ENCODE data around the gene ASIC3.

ASIC3 gene

DNA sequence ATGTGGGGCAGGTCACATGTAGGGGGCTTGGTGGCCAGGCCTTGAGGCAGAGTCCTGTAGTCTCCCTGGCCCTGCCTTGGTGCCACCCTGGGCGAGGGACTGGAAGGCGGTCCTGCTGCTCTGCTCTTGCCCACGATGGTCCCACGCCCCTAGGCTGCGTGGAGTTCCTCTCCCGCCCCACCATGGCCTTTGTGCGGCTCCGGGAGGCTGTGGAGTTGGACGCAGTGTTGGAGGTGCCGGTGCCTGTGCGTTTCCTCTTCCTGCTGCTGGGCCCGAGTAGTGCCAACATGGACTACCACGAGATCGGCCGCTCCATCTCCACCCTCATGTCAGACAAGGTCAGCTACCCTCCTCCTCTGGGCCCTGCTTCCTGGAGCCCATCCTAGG, 22.2 kb downstream of the ASIC3 start:
- DNase-seq (ENCODE audit: low read depth in 2 of 2), result no peak

DNA sequence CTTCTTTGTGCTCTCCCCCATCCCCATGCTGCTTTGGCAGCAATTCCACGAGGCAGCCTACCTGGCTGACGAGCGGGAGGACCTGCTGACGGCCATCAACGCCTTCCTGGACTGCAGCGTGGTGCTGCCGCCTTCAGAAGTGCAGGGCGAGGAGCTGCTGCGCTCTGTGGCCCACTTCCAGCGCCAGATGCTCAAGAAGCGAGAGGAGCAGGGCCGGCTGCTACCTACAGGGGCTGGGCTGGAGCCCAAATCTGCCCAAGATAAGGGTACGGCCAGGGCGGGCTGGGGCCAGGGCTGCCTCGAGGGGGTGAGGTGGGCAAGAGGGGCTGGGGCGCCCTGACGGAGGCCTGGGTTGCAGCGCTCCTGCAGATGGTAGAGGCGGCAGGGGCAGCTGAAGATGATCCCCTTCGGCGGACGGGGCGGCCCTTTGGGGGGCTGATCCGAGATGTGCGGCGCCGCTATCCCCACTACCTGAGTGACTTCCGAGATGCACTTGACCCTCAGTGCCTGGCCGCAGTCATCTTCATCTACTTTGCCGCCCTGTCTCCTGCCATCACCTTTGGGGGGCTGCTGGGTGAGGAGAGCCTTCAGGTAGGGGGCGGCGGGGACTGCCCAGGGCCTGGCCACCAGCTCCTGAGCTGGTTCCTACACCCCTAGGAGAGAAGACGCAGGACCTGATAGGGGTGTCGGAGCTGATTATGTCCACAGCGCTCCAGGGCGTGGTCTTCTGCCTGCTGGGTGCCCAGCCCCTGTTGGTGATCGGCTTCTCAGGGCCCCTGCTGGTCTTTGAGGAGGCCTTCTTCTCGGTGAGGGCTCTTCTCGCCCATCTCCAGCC, 22.9 kb downstream of the ASIC3 start:
- DNase-seq (ENCODE audit: low read depth in 2 of 2), result no peak

DNA sequence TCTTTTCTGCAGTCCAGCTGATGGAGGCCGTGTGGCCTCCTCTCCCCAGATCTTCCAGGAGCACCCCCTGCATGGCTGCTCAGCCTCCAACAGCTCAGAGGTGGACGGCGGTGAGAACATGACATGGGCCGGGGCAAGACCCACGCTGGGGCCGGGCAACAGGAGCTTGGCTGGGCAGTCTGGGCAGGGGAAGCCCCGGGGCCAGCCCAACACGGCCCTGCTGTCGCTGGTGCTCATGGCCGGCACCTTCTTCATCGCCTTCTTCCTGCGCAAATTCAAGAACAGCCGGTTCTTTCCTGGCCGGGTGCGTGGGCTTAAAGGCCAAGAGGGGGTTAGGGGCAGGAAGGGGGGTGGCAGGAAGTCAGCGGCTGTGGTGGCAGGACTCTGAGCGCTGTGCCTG, 25.7 kb downstream of the ASIC3 start:
- DNase-seq (ENCODE audit: low read depth in 2 of 2), result no peak

DNA sequence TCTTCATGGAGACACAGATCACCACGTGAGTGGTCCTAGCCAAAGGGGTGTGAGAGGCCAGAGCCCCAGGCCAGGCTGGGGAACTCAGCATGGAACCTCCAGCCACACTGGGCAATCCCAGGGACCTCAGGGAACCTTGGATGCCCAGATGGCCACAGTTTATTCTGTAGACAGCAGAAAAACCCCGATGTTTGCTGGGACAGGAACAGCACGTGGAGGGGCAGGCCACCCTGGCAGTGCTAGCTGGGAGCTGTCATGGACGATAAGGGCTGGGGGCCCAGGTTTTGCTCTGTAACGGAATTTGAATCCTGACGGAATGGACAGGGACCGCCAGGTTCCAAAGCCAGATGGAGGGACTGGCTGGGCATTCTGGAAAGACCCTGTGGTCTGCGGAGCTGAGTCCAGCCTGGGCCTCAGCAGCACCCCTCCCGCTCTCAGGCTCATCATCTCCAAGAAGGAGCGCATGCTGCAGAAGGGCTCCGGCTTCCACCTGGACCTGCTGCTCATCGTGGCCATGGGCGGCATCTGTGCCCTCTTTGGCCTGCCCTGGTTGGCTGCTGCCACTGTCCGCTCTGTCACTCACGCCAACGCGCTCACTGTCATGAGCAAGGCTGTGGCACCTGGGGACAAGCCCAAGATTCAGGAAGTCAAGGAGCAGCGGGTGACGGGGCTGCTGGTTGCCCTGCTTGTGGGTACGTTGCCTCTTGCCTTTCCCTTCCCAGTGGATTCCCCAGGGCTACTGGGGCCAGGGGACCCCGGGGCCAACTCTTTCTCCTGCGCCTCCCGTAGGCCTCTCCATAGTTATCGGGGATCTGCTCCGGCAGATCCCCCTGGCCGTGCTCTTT, 26.7 kb downstream of the ASIC3 start:
- DNase-seq (ENCODE audit: low read depth in 2 of 2), result no peak

DNA sequence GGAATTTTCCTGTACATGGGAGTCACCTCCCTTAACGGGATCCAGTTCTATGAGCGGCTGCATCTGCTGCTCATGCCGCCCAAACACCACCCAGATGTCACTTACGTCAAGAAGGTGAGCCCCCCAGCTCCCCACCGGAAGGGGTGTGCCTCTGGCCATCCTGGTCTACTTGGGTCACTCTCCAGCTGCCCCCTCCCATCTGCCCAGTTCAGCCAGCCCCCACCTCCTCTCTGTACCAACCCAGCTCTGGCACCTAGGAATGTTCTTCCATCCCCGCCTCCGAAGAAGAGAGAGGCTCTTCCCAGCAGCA, 27.3 kb downstream of the ASIC3 start:
- no peak for DNase-seq (ENCODE audit: low read depth in 2 of 2)

DNA sequence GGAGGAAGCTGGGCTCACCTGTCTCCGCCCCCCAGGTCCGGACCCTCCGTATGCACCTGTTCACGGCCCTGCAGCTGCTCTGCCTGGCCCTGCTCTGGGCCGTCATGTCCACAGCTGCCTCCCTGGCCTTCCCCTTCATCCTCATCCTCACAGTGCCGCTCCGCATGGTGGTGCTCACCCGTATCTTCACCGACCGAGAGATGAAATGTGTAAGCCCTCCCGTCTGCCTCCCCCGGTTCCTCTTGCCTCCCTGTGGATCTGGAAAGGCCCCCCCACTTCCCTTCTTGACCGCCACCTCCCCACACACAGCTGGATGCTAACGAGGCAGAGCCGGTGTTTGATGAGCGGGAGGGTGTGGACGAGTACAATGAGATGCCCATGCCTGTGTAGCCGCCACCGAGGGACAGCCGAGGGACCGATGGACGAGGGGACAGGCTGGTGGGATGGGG, 27.7 kb downstream of the ASIC3 start:
- DNase-seq (ENCODE audit: low read depth in 2 of 2), result no peak

DNA sequence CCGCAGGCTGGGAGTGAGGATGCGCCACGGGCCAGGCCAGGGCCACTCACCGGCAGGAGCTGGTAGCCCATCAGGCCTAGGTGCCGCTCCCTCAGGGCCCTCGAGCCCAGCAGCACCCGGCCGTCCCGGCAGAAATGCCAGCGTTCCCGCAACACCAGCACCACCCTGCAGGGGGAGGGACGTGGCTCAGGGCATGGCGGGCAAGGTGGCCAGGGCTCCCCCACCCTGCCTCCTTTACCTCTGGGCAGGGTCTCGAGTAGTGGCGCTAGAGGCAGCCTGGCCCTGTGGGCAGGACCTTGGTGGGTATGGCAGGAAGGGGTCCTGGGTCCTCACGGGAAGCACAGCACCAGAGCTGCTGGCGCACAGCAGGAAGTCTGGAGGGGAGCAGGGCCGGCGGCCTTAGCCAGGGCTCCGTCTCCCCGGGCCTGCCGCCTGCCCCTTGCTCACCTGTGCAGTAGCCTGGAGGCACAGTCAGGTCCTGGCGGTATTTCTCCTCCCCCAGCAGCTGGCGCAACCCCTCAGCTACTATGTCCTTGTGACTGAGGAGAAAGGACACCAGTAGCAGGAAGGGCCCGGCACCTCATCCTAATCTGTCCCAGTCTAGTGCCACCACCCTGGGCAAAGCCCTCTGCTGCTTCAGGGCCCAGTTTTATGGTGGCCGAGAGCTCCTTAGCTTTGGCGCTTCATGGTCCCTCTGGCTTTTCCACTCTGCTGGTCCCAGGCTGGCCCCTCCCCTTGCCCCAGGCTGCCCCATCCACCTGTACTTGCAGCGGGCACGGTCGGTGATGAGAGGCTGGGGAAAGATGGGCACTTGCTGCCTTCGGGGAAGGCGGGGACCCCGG, 28.8 kb downstream of the ASIC3 start:
- DNase-seq (ENCODE audit: low read depth in 2 of 2), result no peak

DNA sequence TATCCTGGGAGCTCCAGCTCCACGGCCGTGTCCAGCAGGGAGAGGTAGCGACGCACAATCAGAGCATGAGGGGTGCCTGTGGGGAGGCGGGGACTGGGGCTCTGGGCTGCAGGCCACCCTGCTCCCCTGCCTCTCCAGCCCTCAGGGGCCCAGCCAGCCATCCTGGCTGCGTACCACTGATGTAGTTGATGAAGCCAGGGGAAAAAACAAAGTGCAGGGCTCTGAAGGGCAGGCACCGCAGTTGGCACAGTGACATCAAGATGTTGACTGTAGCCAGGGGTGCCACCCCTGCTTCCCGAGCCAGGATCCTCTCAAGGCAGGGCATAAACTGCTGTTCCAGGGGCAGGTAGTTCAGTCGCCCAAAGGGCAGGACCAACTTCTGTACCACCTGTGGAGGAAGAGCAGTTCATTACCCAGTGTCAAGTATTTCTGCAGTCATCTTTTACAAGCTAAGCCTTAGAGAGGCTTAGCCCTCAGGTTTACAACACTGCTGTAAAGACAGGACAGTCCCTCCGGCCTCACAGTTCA, 29.4 kb downstream of the ASIC3 start:
- DNase-seq (ENCODE audit: low read depth in 2 of 2), result no peak

DNA sequence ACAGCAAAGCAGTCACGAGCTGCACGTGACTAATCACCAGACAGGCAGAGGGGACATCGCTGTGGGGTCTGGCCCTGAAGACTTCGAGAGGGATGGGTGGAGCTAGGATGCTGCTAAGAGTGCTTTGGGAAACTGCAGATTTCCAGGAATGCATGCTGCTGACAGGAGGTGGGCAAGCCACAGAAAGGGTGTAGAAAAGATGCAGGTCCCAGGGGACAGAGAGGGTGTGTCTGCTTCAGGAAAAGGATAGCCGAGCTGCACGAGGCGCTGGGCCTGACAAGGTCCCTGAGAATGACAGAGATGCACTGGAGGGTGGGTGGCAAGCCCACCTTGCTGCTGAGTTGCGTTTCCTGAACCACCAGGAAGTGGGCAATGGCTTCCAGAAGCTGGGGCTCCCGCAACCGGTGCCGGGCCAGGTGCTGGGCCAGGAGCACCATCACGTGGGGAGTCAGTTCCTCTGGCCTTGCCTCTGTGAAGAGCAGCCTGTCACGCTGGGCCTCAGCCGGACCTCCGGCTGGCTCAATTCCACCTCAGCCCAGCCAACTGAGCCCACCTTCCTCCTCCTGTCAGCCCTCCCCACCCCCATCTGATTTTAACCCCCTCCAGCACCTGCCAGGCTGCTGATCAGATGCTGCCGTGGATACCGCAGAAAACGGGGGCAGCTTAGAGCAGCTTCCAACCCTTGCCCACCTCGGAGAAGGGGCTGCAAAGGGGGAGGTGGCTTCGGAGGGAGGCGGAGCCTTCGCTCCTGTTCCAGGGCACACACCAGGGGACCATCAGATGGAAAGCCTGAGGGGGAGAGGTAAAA, 30.1 kb downstream of the ASIC3 start:
- no peak for DNase-seq (ENCODE audit: low read depth in 2 of 2)

DNA sequence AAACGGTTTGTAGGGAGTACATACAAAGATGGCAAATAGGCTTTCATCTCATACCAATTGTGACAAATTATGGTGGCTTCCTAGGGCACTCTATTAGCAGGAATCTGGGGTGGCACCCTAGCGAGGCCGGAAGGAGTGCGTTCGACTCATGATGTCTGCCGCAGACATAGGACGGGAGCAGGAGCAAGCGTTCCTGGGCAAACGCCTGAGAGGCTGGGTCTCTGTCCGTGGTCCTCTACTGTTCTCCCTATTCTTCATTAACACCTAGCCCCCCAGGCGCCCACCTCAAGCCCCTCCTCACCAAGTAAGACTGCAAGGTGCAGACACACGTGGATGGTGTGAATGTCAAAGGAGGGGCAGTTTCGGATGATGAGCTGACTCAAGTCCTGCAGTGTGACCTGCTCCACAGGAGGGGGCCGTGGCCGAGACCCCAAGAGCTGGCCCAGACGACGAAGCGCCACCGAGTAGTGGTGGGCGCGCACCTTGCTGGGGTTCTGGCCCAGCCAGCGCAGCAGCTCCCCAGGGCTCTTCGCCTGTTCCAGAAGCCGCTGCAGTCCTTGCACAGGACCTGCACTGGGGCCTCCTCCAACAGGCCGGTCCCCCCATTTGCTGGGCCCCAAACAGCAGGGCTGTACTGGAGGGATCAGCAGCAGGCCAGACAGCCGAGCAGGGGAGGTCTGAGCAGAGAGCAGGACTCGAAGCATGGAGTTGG, 31.0 kb downstream of the ASIC3 start:
- DNase-seq (ENCODE audit: low read depth in 2 of 2), result no peak

DNA sequence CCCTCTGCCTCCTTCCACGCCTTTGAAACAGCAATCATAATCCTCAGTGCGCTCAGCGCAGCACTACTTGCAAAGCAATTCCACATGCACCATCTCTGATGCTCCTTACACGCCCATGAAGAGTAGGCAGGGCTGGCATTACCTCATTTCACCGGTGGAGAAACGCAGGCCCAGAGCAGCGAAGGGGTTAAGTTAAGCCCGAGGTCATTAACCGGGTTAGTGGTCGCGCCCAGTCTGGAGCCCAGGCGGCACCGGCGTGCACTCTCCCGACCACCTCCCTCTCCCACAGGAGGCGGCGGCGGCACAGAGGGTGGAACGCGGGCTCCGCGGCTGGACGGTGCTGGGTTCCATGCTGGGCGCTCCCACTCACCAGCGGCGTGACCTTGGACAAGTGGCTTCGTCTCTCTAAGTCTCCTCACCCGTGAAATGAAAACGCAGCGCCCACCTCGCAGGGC, 31.8 kb downstream of the ASIC3 start:
- no peak for DNase-seq (ENCODE audit: low read depth in 2 of 2)

DNA sequence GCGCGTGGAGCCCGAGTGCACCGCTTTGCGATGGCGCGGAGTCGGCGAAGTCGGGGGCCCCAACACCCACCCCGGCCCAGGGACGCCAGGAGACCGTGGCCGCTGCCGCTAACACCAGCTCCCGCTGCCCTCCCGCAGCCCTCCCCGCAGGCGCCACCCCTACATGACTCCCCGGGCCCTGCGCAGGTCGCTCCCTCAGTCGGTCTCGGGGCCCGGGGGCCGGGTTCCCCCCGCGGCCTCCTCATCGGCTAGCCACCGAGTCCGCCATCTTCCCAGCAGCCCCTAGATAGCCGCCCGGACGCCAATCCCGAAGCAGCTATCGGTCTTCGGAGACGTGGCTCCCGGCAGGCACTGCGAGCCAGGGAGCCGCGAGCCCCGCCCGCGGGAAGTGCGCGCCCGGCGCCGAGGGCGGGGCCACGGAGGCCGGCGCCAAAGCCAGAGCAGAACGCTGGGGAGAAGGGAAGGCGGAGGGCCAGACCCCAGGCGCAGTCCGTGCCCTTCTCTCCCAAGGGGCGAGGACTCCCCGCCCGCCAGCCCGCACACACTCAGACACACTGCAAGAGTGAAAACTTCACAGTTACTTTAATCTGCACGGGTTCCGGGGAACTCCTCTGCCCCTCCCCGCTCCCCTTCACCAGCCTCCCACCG, 32.3 kb downstream of the ASIC3 start, which contains the start of gene FASTK:
FASTK (minus strand) TSS at position 288 of the 648 bp plus-strand sequence; CDS start at position 245, 43 bp downstream.
- peak; percentile 76 to 87 for DNase-seq (ENCODE audit: low read depth in 2 of 2)

DNA sequence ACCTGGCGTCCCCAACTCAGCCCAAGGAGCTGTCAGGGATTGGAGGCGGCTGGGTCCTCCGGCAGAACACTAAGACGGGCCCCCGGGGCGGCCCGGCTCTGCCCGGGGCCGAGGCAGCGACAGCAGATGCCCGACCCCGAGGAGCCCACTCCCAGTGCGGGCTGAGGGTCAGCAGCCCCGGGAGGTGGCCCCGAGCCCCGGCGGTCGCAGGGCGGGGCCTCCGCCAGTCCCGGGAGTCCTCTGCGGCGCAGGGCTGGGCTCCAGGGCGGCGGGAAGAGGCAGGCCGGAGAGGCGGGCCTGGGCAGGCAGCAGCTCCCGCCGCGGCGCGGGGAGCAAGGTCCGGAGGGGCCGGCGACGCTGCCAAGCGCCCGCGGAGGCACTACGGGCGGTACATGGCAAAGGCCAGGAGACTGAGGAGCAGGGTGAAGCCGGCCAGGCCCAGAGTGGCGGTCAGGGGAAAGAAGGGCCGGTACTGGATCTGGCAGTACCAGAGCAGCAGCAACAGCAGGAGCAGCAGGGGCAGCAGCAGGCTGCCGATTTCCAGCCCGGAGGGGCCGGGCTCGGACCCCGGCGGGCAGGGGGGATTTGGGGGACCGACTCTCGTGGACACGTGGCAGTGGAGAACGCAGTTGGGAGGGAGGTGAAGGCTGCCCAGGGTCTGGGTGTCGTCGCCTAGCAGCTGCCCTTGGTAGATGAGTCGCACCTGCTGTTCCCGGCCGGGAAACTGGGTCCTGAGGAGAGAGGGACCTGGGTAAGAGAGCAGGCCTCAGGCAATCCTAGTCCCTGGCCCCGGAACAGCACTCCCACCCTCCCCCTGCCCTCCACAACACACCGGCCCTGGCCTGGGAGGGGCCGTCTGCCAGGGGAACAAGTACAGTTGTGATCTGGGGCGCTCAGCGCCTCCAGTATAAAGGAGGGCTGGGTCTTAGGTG, 33.1 kb downstream of the ASIC3 start:
- DNase-seq (ENCODE audit: low read depth in 2 of 2), result no peak

DNA sequence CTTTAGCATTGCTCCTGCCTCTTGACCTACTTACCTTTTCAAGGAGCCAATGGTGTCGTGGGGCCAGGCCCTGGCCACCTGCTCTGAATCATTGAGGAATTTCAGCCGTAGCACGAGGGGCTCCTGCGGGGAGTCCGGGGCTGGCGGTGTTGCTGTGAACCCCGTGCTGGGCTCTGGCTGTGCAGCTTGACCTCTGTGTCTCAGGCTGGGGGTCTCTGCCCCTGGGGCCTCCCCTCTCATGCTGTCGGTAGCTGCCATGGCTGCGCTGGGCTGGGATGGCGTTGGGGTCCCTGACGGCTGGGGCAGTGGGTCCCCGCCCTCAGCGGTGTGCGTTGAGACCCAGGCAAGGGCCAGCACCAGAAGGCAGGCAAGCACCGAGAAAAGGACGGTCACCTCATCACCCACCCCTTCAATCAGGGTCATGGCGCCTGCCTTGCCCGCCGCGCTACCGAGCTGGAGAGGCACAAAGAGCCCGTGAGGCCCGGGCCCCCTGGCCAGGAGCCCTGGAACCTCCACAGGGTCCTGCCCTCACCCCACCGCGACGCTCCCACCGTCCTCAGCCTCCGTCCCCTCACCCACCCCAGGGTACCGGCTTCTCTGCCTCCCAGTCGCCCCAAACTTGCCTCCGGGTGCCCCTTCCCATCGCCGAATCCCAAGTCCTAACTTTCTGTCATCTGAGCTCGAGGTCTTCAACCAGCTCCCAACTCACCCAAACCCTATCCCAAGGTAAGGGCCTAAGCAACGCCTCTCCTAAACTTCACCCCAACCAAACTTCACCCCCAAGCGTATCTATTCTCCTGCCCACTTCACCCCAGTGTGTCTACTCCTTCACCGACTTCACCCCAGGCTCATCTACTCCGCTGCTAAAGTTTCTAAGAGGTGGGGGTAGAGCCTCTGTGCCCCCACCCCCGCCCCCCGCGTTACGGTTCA, 34.1 kb downstream of the ASIC3 start:
- no peak for DNase-seq (ENCODE audit: low read depth in 2 of 2)

DNA sequence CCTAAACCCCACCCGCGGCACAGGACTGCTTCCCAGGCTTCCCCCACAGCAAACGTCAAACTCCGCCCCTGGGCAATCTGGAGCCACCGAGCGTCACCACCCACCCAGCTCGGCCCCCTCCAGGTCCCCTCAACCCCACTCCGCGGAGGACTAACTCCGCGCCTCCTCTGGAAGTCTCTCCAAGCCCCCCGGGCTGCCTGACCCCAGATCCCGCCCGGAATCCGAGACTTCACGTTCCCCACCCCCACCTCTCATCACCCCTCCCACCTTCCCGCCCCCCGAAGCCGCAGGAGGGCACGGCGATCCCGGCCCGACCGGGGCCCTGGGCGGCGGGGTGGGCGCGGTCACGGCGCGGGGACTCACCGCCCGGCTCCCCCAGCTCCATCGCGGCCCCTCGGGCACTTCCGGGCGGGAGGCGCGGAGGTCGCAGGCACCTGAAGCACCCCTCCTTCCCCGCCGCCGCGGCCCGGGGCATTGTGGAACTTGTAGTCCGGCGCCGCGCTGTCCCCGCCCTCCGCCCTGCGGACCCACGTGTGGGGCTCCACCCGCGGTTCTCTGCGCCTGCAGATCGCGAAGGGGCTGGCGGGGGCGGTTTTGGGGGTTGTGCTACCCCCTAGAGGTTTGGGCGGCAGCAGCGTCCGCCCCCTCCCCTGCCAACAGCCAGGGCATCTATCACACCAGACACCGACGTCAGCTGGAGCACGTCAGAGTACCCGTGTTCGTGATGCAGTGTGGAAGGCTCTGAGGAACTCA, 34.9 kb downstream of the ASIC3 start, which contains the start of gene TMUB1:
TMUB1 (minus strand) TSS at position 423 of the 753 bp plus-strand sequence. CDS start 930 bp downstream, outside the sequence.
- DNase-seq (ENCODE audit: low read depth in 2 of 2), result peak; percentile 69 to 87

DNA sequence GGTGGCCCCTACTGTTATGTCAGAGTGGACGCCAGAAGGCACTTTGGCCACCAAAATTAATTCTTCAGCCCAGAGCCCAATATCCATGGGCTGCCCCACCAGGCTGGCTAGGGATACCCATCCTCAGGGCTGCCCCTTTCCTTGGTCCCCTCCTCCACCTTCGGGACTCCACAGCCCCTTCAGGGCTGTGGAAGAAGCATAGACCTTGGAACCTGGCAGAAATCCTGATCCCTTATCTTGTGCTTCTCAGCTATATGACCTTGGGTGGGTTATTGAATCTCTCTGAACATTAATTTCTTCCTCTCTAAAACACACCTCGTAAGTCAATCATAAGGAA, 35.5 kb downstream of the ASIC3 start:
- no peak for DNase-seq (ENCODE audit: low read depth in 2 of 2)

DNA sequence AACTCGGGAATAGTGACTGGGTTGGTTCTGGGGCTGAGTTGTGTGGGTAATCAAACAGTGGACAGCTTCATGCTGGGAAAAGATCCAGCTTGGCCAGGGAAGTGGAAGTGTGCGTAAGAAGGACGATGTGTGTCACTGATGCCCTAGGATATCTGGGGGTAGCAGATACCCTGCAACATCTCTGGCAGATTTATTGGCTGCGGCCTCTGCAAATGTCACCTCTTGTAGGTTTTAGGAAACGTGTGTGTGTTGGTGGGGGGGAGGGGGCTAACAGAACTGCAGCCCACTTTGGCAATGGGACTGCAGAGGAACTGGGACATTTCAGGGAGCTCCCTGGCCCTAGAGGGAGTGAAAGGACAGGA, 37.0 kb downstream of the ASIC3 start:
- no peak for DNase-seq (ENCODE audit: low read depth in 2 of 2)

Measured in stimulated activated CD8-positive, alpha-beta memory T cell treated with anti-CD3 and anti-CD28 coated beads, Interleukin-7, amount 100 ng/mL, for 4 hours (primary cell).